DND-41 (cell line): ENCODE data around the gene CHD1L.
"Not testable (repeated sequence)": the region's sequence is repeated elsewhere in the genome, so short reads cannot be mapped to it uniquely, and the experiment has no call there.

ENCODE experiments used
- EZH2 ChIP-seq: IDR thresholded peaks from 3 replicates; pipeline ENCODE4 v1.6.1; 2012; ENCODE audit warnings: borderline replicate concordance, low read depth, mild to moderate bottlenecking, moderate library complexity, low read length, inconsistent platforms; ENCODE audit not compliant: severe bottlenecking
- TF ChIP-seq, protein P1 (sequence below): IDR thresholded peaks from 2 replicates; pipeline ENCODE4 v1.5.1; 2012; ENCODE audit warnings: borderline replicate concordance, low read length, moderate library complexity, mild to moderate bottlenecking; ENCODE audit not compliant: poor library complexity, severe bottlenecking; ENCODE audit errors: extremely low read depth

DNA sequence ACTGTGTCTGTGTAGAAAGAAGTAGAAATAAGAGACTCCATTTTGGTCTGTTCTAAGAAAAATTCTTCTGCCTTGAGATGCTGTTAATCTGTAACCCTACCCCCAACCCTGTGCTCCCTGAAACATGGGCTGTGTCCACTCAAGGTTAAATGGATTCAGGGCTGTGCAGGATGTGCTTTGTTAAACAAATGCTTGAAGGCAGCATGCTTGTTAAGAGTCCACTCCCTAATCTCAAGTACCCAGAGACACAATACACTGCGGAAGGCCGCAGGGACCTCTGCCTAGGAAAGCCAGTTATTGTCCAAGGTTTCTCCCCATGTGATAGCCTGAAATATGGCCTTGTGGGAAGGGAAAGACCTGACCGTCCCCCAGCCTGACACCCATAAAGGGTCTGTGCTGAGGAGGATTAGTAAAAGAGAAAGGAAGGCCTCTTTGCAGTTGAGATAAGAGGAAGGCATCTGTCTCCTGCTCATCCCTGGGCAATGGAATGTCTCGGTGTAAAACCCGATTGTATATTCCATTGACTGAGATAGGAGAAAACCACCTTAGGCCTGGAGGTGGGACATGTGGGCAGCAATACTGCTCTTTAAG, 2.3 kb upstream of the CHD1L start:
- TF ChIP-seq, protein P1, sequence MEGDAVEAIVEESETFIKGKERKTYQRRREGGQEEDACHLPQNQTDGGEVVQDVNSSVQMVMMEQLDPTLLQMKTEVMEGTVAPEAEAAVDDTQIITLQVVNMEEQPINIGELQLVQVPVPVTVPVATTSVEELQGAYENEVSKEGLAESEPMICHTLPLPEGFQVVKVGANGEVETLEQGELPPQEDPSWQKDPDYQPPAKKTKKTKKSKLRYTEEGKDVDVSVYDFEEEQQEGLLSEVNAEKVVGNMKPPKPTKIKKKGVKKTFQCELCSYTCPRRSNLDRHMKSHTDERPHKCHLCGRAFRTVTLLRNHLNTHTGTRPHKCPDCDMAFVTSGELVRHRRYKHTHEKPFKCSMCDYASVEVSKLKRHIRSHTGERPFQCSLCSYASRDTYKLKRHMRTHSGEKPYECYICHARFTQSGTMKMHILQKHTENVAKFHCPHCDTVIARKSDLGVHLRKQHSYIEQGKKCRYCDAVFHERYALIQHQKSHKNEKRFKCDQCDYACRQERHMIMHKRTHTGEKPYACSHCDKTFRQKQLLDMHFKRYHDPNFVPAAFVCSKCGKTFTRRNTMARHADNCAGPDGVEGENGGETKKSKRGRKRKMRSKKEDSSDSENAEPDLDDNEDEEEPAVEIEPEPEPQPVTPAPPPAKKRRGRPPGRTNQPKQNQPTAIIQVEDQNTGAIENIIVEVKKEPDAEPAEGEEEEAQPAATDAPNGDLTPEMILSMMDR: not testable (repeated sequence)
- TF ChIP-seq EZH2: not testable (repeated sequence)
